G401.6 (cell line): ENCODE measurements around the gene KIF5A.
"Not testable (repeated sequence)": the region's sequence is repeated elsewhere in the genome, so short reads cannot be mapped to it uniquely, and the experiment has no call there.

ENCODE experiments used
- FAIRE-seq: peaks from 2 replicates; lab custom pipeline; 2012; peaks lifted over from hg19 to GRCh38; lab: Jason Lieb, UNC

The KIF5A gene

DNA sequence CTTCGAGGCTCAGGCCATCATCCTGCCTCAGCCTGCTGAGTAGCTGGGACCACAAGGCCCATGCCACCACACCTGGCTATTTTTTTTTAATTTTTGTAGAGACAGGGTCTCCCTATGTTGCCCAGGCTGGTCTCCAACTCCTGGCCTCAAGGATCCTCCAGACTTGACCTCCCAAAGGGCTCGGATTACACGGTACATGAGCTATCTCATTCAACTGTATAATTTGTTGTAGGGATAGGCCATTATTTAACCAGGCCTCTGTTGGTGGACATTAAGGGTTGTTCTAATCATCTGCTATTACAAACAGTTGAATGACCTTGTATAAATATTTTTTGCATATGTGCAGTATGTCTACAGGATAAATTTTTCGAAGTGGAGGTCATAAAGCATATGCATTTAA, 9.0 kb downstream of the KIF5A start:
- no peak for FAIRE-seq

DNA sequence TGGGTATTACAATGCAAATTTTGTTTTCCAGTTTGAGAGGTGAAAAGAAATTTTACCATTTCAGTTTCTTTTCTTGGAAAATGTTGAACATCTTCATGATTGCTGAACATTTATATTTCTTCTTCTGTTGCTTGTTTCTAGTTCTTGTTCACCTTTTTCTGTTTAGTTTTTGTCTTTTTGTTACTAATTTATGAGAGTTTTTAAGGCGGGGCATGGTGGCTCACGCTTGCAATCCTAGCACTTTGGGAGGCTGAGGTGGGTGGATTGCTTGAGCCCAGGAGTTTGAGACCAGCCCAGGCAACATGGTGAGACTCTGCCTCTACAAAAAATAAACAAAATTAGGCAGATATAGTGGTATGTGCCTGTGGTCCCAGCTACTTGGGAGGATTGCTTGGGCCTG, 10.7 kb downstream of the KIF5A start:
- FAIRE-seq = no peak

DNA sequence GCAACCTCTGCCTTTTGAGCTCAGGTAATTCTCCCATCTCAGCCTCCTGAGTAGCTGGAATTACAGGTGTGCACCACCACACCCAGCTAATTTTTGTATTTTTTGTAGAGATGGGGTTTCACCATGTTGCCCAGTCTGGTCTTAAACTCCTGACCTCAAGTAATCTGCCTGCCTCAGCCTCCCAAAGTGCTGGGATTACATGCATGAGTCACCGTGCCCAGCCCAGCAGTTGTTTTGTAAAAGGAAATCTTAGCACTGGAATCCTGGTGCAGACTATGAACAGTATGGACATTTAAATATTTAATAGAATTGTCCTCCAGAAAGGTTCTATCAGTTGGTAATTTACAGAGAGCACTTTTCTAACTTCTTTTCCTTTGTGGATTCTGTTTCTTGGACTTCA, 11.3 kb downstream of the KIF5A start:
- FAIRE-seq = not testable (repeated sequence)

DNA sequence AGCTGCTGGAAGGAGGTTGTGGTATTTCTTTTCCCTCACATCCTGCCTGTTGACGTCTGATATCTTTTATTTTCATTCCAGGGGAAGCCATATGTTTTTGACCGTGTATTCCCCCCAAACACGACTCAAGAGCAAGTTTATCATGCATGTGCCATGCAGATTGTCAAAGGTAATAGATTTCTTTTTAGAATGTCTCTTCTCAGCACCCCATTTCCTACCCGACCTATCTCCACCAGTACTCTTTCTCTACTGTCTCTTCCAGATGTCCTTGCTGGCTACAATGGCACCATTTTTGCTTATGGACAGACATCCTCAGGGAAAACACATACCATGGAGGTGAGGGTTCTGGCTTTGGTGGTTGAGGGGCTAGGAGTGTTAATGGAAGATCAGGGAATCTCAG, 13.5 kb downstream of the KIF5A start:
- no peak for FAIRE-seq

DNA sequence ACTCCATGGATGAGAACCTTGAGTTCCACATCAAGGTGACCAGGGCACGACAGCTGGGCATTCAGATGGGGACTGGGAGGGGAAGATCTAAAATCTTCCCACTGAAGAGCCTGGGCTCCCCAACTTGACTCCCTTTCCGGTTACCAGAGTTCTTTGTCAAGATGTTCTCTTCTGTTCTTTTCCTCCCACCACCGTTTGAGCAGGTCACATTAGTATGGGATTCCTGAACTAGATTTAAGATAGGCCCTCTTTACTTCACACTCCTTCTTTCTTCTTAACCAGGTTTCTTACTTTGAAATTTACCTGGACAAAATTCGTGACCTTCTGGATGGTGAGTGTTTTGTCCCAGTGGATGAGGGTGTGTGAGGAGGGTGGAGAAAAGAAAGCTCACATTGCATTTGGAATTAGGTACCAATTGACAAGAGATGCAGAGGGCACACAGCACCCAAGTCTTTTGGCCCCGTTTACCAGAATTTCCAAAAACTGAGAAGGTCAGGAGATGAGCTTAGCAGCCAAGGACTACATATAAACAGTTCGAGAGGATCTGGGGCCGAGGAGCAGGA, 14.4 kb downstream of the KIF5A start:
- no peak for FAIRE-seq

DNA sequence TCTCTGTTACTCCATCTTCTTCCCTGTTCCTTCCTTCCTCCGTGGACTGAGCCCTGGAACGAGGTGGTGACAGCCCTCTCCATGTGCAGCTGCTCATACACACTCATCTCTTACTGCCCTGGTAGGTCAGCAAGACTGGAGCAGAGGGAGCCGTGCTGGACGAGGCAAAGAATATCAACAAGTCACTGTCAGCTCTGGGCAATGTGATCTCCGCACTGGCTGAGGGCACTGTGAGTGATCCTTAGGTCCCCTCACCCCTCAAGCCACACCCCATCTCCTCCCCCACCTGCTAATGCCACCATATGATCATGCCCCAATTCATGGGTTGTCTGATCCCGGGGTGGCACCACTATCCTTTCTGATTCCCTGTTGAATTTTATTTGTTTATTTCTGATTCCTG, 19.0 kb downstream of the KIF5A start:
- FAIRE-seq = no peak

DNA sequence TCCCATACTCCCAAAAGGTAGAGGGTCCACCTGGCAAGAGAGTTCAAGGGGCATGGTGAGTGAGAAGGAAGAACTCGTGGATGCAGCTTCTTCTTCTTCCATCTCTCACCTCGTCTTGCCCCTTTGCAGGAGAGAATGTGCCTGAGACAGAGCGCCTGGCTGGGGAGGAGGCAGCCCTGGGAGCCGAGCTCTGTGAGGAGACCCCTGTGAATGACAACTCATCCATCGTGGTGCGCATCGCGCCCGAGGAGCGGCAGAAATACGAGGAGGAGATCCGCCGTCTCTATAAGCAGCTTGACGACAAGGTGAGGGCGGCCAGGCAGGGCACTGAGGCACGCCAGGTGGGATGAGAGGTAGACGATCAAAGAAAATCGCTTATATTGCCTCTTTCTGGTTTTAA, 20.0 kb downstream of the KIF5A start:
- FAIRE-seq = no peak

DNA sequence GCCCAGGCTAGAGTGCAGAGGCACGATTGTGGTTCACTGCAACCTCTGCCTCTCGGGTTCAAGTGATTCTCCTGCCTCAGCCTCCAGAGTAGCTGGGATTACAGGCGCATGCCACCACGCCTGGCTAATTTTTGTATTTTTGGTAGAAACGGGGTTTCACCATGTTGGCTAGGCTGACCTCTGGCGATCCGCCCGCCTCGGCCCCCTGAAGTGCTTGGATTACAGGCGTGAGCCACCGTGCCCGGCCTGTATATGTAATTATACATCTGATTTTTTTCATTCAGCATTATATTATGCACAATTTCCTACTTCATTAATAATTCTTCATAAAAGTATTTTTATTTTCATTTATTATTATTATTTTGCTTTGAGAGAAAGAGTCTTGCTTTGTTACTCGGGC, 20.6 kb downstream of the KIF5A start:
- FAIRE-seq = not testable (repeated sequence)

DNA sequence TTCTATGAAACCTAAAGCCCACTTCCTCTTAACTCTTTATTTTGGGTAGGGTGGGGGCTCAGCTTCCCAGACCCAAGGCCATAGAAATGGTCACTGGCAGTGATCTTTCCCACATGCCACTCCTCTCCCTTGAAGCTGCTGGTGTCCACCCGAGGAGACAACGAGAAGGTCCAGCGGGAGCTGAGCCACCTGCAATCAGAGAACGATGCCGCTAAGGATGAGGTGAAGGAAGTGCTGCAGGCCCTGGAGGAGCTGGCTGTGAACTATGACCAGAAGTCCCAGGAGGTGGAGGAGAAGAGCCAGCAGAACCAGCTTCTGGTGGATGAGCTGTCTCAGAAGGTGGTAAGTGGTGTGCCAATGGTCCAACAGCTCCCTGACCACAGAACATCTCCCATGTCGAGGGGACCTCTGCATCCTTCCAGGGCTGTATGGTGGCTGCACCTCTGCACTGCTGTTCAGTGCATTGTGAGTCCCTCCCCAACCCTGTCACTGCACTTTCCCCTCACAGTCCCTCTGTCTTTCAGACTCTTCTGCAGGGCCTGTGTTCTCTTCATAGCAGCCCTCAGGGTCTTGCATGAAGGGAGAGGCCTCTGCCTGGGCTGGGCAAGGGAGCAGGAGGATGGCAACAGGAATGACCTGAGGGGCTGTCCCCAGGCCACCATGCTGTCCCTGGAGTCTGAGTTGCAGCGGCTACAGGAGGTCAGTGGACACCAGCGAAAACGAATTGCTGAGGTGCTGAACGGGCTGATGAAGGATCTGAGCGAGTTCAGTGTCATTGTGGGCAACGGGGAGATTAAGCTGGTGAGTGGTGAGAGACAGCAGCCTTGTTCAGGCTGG, 22.3 kb downstream of the KIF5A start:
- FAIRE-seq = no peak

DNA sequence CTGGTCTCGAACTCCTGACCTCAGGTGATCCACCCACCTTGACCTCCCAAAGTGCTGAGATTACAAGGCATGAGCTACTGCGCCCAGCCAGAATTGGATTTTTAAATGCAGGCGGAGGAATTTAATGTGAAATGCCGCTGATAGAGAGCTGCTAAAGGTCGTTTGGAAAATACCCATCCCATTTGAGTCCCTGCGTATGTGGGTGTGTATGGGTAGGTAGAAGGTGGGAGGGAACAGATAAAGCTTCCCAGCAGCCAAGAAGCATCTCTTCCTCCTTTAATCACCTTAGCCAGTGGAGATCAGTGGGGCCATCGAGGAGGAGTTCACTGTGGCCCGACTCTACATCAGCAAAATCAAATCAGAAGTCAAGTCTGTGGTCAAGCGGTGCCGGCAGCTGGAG, 25.0 kb downstream of the KIF5A start:
- FAIRE-seq = no peak

DNA sequence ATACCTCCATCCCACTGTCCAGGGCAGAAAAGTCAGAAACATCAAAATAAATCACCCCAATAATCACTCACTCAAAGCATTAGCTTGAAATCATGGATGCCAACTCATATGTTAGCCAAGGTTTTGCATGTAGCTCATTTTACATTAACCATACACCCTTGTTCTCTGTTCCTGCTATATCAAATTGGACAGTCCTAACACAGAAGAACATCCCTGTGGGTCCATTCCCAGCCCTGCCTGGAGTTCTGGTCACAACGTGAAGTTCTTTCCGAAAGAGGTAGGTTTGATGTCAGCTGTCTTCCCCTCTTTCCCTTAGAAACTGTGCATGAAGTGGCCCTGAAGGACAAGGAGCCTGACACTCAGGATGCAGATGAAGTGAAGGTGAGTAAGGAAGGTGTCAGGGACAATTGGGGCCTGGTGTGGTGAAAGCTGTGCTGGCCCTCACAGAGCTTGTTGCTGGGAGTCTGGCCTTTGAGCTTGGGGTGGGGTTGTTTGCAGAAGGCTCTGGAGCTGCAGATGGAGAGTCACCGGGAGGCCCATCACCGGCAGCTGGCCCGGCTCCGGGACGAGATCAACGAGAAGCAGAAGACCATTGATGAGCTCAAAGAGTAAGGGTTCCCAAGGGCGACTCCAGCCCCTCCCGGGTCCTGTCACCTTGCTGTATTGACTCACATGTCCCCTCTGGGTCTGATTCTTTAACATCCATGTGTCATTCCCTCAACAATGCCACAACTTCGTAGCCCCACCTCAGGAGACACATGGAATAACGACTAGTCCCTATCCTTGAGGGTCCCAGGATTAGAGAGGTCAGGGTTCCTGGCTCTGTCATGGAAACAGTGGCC, 26.1 kb downstream of the KIF5A start:
- no peak for FAIRE-seq

DNA sequence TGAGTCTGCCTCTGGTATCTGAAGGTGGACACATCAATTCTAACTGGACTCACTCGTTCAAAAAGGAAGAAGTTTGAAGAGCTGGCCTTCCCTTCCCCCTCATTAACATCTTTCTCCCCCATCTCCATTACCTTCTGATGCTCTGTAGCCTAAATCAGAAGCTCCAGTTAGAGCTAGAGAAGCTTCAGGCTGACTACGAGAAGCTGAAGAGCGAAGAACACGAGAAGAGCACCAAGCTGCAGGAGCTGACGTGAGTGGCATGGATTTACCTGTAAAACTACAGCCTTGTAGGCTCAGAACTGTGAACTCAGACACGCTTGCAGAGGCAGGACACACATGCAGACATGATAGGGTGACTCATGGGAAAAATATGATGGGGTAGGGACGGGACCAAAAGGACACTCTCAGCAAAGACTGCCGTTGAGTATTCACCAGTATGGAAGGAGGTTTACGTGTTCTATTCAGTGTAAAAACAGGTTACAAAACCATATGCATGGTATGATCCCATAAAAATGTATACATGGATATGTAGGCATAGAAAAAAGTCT, 26.8 kb downstream of the KIF5A start:
- FAIRE-seq = no peak

DNA sequence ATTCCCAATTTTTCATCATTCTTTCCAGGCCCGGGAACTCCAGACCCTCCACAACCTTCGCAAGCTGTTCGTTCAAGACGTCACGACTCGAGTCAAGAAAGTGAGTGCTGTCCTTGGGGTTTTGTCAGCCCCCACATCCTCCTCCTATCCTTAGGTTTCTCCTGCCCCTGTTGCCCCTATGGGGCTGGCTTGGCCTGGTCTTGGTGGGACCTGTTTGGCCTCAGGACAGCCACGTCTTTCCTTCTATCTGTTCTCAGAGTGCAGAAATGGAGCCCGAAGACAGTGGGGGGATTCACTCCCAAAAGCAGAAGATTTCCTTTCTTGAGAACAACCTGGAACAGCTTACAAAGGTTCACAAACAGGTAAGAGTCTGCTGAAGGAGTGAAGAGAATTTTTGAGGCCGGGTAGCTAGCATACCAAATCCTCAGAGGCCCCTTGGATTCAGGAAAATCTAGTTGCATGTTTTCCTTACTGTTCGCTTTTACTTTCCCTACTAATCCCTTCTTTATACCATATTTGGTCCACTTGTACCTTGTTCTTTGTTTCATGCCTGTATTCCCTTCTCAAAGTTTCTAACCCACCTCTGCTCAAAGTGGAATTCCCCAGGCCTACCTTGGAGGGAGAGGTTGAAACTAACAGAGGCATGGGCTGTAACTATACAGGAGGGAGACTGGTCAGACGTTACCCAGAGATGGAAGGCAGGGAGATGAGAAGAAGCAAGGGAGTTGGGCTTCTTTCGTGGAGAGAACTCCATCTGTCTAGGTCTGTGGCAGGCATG, 28.3 kb downstream of the KIF5A start:
- no peak for FAIRE-seq

DNA sequence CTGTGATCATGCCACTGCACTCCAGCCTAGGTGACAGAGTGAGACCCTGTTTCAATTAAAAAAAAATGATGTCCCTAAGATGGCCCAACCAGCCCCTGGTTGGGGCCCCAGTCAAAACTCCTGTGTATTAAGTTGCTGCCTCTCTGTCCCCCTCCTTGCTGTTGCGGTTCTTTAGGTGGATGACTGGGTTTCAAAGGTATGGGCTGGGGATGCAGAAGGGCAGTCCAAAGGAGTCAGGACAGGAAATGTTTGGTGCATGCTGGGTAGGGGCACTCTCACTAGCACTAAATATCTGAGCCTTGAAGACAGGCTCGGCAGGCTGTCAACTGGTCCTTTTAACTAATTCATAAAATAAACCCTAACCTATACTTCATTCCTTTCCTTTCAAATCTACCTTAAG, 29.2 kb downstream of the KIF5A start:
- no peak for FAIRE-seq

DNA sequence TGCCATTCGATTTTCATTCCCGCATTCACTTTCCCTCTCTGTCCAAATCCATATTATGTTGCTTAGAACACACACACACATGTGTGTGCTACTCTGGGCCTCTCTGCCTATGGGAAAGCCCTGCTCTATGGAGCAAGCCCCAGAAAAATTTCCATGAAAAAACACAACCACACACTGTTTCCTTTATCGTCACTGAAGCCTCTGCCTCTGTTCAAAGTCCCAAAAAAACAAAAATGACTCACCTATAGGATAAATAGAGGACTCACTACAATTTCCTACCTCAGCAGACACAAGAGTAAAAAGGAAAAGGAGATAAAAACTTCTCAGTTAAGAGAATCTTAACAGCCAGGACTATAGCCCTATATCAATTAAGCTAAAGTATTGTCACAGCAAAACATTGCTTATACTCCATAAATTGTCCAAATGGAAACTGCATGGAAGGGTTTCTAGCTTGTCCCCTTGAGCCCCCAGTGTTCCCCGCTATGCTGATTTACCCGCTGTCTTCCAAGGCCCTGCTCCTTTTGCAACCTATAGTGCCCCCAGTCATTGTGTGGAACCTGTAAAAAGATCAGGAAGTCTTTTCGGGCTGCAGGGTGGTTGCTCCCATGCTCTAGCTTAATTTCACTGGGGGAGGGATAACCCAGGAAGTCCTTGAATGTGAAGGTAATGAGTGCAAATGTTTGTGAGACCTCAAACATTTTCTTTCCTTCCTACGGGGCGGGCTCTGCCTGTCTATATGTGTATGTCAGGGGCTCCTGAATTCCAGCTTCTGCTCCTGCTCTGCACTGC, 30.0 kb downstream of the KIF5A start:
- no peak for FAIRE-seq

DNA sequence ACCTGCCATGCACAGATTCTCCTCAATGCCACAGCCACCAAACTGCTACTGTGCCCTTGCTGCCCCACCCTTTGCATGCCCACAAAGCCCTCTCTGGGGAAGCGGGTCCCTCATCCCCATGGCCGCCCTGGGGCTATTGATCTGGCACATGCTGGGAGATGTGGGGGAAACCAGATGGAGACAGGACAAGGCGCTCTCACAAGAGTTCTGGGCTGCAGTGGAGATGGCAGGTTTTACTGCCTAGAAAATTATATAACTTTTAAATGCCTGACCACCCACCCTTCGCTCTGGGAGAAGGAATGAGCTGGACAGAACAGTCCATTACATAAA, 30.6 kb downstream of the KIF5A start:
- FAIRE-seq = no peak

DNA sequence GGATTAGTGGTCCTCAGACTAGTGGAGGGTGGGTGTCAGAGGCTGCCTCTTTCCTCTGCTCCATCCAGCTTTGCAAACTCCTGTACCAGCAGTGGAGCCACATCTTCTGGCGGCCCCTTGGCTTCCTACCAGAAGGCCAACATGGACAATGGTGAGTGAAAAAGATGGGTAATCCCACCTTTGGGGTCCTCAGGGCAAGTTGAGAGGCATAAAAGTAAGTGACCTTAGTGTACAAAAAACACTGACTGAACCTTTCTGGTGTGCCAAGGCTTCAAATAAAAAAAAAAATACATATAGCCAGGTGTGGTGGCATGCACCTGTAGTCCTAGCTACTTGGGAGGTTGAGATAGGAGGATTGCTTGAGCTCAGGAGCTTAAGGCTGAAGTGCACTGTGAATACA, 32.0 kb downstream of the KIF5A start:
- no peak for FAIRE-seq

DNA sequence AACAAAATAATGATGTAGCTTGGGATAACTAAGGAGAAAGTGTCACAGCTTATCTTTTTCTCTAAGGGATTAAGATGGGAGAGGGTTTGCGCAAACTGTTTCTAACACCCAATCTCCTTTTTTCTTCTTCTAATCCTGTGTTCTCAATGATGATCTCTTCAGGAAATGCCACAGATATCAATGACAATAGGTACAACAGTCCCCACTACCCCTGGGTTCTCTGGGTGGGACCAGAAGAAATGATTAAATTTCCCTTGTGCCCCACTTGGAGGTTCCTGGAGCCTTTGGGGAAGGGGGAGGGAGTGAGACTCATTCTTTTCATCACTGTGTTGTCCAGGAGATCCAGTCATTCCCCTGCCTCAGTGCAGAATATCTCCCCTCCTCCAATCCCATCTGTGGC, 32.6 kb downstream of the KIF5A start:
- no peak for FAIRE-seq

DNA sequence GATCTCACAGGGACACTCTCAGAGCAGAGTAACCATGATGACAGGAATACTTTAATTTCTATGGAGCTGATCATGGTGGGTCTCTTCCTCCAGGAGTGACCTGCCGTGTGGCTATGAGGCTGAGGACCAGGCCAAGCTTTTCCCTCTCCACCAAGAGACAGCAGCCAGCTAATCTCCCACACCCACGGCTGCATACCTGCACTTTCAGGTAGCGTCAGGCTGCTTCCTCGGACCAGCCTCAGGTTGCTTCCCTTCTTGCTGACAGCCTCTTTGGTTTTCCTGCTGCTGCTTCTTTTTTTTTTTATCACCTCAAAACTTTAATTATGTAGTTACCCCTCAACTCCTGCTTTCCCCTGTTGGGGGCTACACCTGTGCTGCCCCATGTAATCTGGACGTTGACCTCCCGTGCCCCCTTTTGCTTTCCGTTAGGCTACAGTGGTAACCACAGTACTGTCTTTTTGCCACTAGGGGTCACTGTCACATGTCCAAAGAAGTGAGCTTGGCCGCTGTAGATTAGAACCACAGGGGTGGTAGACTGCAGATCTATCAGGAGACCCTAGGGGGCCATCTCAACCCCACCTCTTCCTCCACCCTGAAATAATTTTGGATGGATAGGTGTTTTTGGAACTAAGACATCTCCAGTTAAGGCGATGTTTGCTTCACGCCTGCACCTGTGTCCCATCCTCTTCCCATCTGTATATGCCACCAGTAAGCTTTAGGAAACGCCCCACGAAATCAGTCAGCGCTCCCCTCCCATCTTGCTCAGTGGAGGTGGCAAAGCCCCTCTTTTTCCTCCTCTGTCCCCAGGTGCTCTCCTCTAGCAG, 33.4 kb downstream of the KIF5A start:
- peak; percentile 78 for FAIRE-seq

DNA sequence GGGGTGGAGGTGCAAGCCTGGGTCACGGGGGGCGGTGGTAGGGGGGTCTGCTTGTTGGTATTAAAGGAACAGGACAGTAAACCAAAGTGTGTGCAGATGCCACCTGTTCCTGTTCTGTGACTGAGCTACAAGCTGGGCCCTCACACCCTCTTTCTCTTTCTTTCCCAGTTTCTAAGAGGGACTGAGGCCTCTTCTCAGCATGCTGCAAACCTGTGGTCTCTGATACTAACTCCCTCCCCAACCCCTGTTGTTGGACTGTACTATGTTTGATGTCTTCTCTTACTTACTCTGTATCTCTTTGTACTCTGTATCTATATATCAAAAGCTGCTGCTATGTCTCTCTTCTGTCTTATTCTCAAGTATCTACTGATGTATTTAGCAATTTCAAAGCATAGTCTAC, 34.2 kb downstream of the KIF5A start:
- no peak for FAIRE-seq

DNA sequence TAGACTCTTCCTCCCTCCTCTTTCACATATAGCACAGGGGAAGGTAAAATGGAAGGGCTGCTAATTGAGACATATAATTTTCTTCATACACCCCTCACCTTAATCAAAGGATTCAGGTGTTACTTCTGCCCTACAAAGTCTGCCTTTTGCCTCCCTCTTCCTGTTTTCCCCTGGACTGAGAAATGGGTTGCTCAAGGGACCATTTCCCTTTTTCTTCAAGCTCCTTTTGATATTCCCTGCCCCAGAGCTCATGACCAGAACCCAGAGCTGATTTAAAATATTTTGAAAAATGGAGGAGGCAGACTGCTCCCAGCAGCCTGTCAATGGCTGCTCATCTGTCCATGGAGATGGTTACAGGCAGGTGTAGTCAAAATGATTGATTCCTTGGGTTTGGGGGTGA, 34.8 kb downstream of the KIF5A start:
- no peak for FAIRE-seq
